ENCODE measurements around the gene DHDH. TPM values are rescaled to one million over a fixed set of nuclear protein-coding genes. Genes with fewer than 3 reads are reported as not detected.
A peak's percentile ranks its signal among the peaks of the same experiment; 100 is the strongest.
"Not testable (repeated sequence)": the region's sequence is repeated elsewhere in the genome, so short reads cannot be mapped to it uniquely, and the experiment has no call there.

Gene DHDH
- 1 to 10 TPM in 1 of 4 donors, under 1 TPM in 1, not detected in 2; 0.95 to 2.9 TPM for total RNA-seq

DNA sequence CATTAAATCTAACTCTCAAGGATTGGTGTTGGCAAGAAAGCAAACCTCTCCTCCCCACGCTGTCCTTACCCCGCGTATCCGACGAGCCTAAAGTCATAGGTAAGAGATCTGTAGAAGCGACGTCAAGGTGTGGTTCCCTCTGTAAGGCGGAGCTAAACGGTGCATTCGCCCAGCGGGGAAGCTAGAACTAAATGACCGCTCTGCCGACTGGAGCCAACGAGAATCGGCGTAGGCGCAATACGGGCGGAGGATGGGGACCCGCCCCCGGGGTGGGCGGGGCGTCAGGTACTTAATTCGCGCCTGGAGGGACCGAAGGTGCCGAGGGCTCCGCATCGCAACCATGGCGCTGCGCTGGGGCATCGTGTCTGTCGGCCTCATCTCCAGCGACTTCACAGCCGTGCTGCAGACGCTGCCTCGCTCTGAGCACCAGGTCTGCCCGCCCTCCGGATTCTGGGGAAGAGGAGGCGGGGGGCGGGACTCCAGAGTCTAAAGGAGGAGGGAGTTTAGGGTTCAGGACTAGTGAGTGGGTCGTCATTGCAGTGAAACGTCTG, at the start of gene DHDH:
Gene DHDH, plus strand, starts transcription at position 318 of the 551 bp plus-strand sequence. Its CDS starts 23 bp downstream, at position 341.
- intact Hi-C loops (cut with DNase I) = no loop called here
- WGBS, 2 donors = 0% methylated on average over 23 to 33 of the region's 43 CpGs
- Histone ChIP-seq H3K27me3 (no peaks in the 10 kb centered on the region), H3K27ac (peak within 1 kb of the TSS; percentile 34 to 75 (median 58)), H3K4me3 (peak within 1 kb of the TSS; percentile 32 to 74 (median 42)), H3K36me3 (no peaks in the 10 kb centered on the region), H3K4me1 (peaks cover 0 to 23% (median 9%) of the 10 kb centered on the region in 3 donors), H3K9me3 (no peaks in the 10 kb centered on the region)
- DNase-seq = no peak
- TF ChIP-seq, protein P1, sequence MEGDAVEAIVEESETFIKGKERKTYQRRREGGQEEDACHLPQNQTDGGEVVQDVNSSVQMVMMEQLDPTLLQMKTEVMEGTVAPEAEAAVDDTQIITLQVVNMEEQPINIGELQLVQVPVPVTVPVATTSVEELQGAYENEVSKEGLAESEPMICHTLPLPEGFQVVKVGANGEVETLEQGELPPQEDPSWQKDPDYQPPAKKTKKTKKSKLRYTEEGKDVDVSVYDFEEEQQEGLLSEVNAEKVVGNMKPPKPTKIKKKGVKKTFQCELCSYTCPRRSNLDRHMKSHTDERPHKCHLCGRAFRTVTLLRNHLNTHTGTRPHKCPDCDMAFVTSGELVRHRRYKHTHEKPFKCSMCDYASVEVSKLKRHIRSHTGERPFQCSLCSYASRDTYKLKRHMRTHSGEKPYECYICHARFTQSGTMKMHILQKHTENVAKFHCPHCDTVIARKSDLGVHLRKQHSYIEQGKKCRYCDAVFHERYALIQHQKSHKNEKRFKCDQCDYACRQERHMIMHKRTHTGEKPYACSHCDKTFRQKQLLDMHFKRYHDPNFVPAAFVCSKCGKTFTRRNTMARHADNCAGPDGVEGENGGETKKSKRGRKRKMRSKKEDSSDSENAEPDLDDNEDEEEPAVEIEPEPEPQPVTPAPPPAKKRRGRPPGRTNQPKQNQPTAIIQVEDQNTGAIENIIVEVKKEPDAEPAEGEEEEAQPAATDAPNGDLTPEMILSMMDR (IDR thresholded peaks at IDR 0.05) = peak in 1 of 6 experiments; percentile 7
- TF ChIP-seq POLR2A (IDR thresholded peaks at IDR 0.05) = peak in 2 of 4 donors; percentile 28 to 46

GRCh38 chr19:48883726-48884125, 49.8 kb upstream of the DHDH start:
- no peak for DNase-seq
- Histone ChIP-seq H3K4me3 (no peak overlapping the region), H3K27ac (no peak overlapping the region), H3K9me3 (peaks cover 0 to 9% (median 8%) of the 10 kb centered on the region in 3 donors), H3K36me3 (peaks cover 0 to 14% (median 0%) of the 10 kb centered on the region in 3 donors), H3K27me3 (no peaks in the 10 kb centered on the region), H3K4me1 (peaks cover 4 to 10% (median 6%) of the 10 kb centered on the region in 3 donors)
- intact Hi-C loops (cut with DNase I) = no loop called here
- TF ChIP-seq, protein P1 (IDR thresholded peaks at IDR 0.05) = no peak
- TF ChIP-seq POLR2A (IDR thresholded peaks at IDR 0.05) = no peak
- 86 to 96% methylated on average over 5 to 7 of the region's 7 CpGs for WGBS, 2 donors

GRCh38 chr19:48887861-48888612, 45.5 kb upstream of the DHDH start:
- 86 to 93% methylated on average over 13 to 17 of the region's 21 CpGs for WGBS, 2 donors
- TF ChIP-seq, protein P1 (IDR thresholded peaks at IDR 0.05) = no peak
- TF ChIP-seq POLR2A (IDR thresholded peaks at IDR 0.05) = no peak
- H3K9me3 ChIP-seq = no peaks in the 10 kb centered on the region
- no peak overlapping the region for H3K4me3 ChIP-seq
- peaks cover 0 to 15% (median 0%) of the 10 kb centered on the region in 3 donors for H3K4me1 ChIP-seq
- intact Hi-C loops (cut with DNase I) = no loop called here
- no peak overlapping the region for H3K27ac ChIP-seq
- DNase-seq = no peak
- H3K36me3 ChIP-seq = no peaks in the 10 kb centered on the region
- no peaks in the 10 kb centered on the region for H3K27me3 ChIP-seq

DNA sequence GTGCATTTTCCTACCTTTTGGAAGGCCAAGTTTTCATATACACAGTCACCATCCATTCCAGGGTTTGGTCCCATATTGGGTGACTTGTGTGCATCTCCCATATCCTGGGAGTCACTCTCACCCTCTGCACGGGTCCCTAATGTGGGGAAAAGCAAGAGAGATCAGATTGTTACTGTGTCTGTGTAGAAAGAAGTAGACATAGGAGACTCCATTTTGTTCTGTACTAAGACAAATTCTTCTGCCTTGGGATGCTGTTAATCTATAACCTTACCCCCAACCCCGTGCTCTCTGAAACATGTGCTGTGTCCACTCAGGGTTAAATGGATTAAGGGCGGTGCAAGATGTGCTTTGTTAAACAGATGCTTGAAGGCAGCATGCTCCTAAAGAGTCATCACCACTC, 44.0 kb upstream of the DHDH start:
- H3K4me1 ChIP-seq = peaks cover 0 to 15% (median 0%) of the 10 kb centered on the region in 3 donors
- DNase-seq; intact Hi-C loops (cut with DNase I); H3K27ac ChIP-seq; H3K4me3 ChIP-seq; H3K27me3 ChIP-seq; H3K36me3 ChIP-seq; H3K9me3 ChIP-seq: not testable (repeated sequence)
- WGBS, 2 donors = 56% methylated on average over 3 of the region's 3 CpGs; no CpG with 5 or more reads in 1 of the 2 donors

DNA sequence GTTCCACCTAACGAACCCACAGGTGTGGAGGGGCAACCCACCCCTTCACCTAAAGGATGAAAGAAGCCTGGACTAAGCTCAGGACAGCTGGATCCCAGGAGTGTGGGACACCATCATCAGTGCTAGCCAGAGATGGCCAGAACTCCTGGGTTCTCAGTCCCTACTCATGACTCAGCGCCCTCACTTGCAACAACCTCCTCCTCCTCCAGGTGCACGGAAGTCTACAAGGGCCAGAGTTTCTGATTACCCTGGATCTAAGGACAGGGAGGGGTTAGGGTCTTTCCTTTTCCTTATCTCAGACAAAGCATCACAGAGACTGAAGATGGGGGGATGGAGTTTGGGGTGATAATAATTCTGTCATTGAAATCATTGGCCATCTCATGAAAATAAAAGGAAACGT, 42.9 kb upstream of the DHDH start:
- TF ChIP-seq, protein P1 (IDR thresholded peaks at IDR 0.05) = peak in 1 of 6 experiments; percentile 29
- TF ChIP-seq POLR2A (IDR thresholded peaks at IDR 0.05) = no peak
- Histone ChIP-seq H3K9me3 (no peaks in the 10 kb centered on the region), H3K4me1 (peaks cover 0 to 21% (median 4%) of the 10 kb centered on the region in 3 donors), H3K36me3 (no peaks in the 10 kb centered on the region), H3K27ac (no peak overlapping the region), H3K4me3 (no peak overlapping the region), H3K27me3 (peaks cover 0 to 4% (median 0%) of the 10 kb centered on the region in 4 donors)
- whole genome bisulfite sequencing, 2 donors = 71 to 78% methylated on average over 1 to 2 of the region's 4 CpGs
- DNase-seq = no peak
- intact Hi-C loops (cut with DNase I) = no loop called here
